22Rv1 (cell line): ENCODE data around the gene GTF3C5.
"Not testable (repeated sequence)": the region's sequence is repeated elsewhere in the genome, so short reads cannot be mapped to it uniquely, and the experiment has no call there.

ENCODE experiments used
- ZFX ChIP-seq: fragments of 450-650 bp; IDR thresholded peaks from 2 replicates; pipeline ENCODE4 v1.6.1; 2017; ENCODE audit warnings: antibody characterized with exemption, borderline replicate concordance
- TF ChIP-seq, protein P1 (sequence below): fragments of 450-650 bp; IDR thresholded peaks from 2 replicates; pipeline ENCODE4 v1.5.1; 2017; ENCODE audit warnings: mild to moderate bottlenecking

DNA sequence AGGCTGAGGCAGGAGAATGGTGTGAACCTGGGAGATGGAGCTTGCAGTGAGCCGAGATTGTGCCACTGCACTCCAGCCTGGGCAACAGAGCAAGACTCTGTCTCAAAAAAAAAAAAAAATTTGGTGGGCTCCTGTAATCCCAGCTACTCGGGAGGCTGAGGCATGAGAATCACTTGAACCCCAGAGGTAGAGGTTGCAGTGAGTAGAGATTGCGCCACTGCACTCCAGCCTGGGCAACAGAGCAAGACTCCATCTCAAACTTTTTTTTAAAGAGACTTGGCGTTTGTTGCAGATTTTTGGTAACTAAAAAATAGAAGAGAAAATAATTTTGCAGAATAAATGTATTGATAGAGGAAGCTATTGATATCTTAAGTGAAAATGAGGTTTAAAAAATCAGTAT is 32.6 kb upstream of the GTF3C5 start:
- TF ChIP-seq, protein P1, sequence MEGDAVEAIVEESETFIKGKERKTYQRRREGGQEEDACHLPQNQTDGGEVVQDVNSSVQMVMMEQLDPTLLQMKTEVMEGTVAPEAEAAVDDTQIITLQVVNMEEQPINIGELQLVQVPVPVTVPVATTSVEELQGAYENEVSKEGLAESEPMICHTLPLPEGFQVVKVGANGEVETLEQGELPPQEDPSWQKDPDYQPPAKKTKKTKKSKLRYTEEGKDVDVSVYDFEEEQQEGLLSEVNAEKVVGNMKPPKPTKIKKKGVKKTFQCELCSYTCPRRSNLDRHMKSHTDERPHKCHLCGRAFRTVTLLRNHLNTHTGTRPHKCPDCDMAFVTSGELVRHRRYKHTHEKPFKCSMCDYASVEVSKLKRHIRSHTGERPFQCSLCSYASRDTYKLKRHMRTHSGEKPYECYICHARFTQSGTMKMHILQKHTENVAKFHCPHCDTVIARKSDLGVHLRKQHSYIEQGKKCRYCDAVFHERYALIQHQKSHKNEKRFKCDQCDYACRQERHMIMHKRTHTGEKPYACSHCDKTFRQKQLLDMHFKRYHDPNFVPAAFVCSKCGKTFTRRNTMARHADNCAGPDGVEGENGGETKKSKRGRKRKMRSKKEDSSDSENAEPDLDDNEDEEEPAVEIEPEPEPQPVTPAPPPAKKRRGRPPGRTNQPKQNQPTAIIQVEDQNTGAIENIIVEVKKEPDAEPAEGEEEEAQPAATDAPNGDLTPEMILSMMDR: not testable (repeated sequence)
- TF ChIP-seq ZFX: not testable (repeated sequence)
